ENCODE data around the gene PKNOX2.

Gene PKNOX2

DNA sequence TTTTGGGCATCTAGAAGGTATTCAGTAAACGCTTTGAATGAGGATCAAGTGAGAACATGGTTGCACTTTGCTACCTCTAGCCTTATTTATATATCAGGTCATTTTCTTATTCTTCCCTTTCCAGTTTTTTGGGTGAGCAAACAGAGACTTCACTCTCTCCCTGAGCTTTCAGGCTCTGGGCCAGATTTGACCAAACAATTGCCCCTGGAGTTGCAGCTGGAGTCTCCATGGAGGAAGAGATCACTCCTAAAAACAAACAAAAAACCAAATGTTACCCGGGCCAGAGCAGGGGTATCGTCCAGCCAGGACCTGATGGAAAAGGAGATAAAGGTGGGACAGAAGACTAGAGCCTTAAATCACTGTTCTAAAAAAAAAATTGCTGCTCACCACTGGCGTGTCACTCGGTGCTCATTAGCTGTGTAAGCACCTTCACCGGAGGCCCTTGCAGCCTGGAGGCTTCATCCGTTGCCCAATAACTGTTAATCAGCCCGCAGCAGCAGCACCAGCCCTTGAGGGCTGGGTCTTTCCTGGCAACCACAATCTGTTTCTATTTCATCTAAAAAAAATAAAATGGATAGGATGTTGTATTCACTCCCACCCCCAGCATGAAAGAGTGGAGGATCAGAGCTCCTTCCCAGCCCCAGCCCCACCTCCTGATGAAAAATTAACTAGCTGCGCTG is 125.0 kb downstream of the PKNOX2 start:
- no peak for DNase-seq

DNA sequence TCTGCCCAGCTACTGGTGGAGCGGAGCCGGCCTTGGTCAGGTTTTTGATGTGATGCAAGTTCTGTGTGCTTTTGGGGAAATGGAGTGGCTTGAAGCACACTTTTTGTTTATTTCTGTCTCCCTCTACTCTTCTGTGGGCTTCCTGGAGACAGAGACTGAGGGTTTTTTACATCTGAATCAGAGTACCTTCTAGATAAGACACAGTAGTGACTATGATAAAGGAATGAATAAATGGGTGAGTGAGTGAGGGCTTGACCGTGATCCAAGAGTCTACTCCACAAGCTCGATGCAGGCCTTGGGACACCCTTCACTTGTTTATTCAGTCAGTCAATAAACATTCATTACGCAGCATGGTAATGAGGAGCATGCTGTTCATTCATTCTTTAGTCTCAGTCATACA is 125.7 kb downstream of the PKNOX2 start:
- DNase-seq: no peak

DNA sequence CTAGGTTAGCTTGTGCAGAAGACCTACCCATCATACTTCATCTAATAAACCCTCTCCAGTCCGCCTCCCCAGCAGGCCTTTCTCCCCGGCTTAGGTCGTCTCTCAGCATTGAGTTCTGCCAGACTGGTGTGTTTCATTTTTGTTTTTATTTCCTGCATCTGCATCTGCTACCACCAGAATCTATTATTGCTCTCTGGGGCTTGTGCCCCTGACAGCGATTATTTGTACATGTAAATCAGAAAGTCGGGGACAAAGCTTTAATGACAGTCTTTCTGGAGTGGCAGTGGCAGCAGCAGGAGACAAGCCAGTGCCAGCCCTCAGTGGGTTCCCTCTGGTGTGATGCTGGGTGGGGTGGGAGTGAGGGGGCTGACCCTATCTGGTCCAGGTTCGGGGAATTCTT is 127.5 kb downstream of the PKNOX2 start:
- DNase-seq: no peak

DNA sequence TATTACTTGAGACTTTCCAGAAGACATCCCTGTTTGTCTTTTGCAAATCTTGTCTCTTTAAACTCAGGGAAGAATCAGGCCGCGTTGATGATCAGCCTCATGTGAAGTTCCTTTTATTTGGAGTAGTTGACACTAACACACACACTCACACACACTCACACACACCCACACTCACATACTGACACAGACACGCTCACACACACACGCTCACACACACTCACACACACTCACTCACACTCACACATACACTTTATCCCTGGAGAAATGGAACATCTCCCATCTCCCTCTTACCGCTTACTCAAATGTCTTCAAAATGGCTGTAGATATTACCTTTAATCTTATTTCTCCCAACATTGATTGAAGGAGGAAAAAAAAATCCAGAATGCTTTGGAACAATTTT is 129.0 kb downstream of the PKNOX2 start:
- DNase-seq: no peak

DNA sequence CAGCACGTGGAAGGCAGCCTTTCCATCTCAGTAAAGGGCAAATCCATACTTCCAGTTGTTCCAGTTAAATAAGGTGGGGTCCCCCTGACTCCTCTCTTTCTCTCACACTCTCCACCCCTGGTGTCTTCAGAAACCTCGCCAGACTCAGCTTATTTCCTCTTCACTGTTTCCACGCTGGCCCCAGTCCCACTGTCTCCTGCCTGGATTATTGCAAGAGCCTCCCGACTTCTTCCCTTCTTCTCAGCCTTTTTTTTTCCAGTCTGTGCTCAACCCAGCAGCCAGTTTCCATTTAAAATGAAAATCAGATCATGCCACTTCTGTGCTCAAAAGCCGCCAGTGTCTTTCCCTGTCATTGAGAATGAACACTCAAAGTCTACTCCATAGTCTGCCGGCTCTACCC is 131.4 kb downstream of the PKNOX2 start:
- no peak for DNase-seq

DNA sequence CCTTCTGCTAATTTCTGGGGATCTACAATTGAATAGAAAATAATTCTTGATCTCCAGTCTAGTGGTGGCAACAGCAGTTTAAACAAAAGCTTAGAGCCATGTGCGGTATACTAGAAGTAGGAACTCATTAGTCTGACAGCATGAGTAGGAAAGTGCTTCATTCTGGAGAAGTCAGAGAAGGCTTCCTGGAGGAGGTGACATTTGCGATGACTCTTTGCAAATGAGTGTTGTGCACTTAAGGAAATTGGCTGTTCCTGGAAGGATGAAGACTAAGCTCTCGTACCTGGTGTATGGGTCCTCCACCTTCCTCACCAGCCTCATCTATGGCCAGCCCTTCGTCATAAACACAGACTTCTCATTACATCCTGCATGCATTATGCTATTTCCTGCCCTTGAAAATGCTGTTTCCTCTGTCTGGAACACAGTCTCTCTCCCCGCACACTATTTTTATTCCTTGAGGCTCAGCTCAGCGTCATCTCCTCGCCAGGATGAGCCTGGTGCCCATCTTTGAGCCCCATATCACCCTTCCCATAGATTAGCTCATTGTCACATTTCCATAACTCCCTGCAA is 132.9 kb downstream of the PKNOX2 start:
- DNase-seq: no peak

DNA sequence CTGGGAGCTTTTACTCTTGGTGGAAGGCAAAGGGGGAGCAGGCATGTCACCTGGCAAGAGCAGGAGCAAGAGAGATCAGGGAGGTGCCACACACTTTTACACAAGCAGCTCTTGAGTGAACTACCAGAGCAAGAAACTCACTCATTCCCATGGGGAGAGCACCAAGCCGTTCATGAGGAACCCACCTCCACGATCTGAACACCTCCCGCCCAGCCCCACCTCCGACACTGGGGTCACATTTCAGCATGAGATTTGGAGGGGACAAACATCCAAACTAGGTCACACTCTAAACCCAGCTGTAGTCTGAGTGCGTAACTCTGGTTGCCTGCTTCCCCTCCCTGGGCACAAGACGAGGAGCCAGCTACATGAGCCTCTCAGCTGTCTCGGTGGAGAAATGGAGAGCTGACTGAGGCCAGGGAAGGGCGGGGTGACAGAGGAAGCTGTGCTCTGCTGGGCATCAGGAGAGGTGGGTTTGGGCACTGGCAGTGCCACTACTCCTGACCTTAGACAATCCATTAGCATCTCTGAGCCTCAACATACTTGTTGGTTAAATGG is 134.6 kb downstream of the PKNOX2 start:
- DNase-seq: no peak

DNA sequence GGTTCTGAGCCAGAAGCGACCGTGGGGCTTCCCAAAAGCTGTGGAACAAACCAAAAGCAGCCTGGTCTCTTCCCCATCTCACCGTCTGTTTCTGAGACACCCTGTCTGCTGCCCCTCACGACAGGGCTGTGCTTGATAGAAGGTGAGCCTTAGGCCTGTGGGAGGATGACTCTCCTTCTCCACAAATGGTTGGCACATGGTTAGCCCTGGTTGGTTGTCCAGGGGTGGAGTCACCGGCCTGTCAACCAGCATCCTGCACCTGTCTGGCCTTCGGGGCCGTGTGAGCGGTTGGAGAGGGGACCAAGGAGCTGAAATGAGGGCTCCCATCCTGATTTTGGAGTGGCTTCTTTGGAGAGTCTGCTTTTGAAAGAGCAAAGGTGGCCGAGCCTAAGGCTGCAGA is 135.3 kb downstream of the PKNOX2 start:
- DNase-seq: no peak

DNA sequence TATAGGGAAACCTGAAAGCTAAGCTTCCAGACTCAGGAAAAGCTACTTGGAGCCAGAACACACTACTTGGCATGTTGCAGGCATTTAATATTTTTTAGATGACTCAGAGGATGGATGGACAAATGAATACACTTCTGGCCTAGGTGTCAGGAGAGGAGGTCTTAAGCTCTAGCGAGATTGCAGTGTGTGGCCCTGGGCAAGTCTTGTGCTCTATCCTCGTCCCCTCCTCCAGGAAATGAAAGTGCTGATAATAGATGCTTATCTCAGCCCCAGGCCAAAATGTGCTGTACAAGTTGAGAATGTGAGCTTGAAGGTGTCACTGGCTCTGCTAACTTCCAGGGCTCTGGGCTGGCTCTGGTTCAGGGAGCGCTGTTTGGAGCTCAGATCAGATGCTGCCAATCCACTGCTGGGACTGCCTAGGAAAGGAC is 136.3 kb downstream of the PKNOX2 start:
- DNase-seq: no peak

DNA sequence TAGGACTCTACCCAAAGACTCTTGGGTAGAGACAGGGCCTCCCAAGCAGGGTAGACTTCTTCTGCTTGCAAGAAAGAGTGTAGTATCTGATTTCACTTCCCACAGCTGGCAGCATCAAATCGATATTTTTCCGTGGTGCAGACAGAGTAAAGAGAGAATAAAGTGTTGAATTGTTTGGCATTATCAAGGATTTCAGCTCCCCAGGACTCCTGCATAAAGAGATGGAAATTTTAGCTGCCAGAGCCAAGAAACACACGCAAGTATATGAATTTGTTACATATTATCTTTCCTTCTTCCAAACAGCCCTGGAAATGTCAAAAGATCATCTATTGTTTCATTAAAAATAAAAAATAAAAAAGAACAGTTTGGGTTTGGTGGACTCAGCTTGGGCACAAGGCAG is 136.8 kb downstream of the PKNOX2 start:
- DNase-seq: no peak

DNA sequence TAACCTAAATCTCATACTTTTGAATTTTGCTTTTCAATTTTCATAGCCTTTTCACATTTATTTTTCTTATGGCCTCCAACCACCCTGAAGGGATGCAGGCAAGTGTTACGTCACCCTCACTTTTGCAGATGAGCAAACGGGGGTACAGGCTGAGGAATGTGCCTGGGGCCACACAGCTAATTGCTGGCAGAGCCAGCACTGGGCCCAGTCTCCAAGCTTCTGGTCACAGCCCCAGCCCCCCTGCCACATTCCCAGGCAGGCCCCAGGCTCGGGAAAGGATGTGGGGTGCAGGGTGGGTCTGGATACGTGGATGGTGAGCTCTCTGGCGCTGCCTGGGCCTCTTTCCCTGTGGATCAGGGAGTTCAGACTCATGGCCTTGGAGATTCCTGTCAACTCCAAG is 138.6 kb downstream of the PKNOX2 start:
- DNase-seq: no peak

DNA sequence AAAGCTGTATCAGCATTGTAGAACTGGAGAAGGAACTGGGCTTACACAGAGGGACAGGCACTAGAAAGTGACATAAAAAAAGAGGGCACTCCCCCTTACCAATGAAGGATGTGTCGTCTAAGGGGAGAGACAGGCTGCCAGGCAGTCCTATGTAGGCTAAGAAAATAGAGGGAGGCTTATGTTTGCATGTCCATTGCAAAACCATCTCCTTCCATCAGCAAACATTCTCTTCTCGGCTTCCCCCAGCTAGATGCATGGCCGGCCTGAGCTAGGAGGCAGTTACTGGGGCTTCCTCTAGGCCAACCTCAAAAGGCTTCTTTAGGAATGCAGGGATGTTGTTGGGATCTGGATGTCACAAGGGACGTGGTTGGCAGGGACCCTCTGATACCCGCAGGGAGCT is 139.1 kb downstream of the PKNOX2 start:
- DNase-seq: no peak

DNA sequence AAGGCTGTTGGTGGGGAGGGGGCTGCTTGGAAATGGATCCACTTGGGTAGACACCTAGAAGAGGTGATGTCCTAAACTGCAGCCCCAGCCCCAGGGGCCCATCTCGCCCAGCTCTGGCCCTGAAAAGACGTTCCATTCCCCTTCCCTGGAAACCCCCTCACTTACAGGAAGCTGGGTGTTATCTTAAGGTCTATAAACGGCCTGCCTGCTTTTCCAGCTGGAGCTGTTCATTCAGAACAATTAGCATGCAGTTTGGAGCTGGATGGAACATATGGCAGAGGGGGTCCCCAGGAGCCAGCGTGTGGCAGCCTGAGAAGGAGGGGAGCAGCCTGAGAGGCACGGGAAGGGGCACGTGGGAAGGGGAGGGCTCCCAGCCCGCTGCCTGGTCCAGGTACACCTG is 139.6 kb downstream of the PKNOX2 start:
- DNase-seq: no peak

DNA sequence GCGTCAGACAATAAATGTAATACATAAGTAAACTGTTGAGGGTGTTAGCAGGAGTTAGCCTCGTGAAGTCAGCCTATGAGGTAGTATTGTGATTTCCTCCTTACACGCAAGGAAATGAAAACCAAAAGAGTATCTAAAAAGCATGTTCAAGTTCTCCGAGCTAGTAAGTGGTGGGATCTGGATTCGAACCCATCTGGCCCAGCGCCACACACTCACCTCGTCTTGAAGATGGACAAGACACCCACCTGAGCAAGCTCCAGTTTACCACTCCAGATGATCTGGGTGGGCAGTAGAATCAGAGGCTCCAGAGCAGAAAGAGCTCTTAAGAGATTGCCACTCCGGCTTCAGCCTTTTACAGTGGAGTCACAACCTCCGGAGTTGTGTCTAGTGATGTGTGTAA is 140.3 kb downstream of the PKNOX2 start:
- DNase-seq: no peak

DNA sequence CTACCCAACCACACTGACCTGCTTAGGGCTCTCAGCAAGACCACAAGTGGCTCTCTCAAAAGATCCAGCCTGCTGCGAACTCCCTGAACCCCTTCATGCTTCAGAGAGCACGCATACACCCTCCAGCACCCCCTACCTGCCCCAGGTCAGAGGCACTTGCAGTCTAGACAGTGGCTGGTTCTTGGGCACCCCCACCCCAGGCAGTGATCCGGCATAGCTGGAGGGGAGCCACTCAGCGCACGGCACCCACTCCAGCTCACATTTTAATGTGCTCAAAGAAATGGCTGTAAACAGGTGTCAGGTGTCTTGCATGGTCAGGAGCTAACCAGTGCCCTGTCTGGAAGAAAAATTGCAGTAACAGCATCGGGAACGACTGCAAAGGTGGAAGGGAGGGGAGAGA is 140.8 kb downstream of the PKNOX2 start:
- no peak for DNase-seq

DNA sequence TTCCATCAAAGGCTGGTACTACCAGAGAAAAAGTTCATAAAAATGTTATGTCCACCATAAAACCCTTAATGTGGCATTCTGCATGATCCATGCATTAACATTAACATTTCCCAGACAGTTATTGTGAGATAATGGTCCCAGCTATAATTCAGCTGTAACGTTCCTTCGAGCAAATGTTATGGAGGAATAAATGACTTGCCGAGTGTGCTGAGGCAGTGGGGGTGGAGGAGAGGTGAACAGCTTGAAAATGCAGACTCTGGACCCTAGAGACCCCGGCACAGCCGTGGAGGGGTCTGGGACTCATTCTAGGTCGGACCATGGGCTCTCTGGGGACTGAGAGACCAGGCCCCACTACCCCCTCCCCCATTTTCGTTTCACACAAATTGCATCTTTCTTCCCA is 141.9 kb downstream of the PKNOX2 start:
- DNase-seq: no peak

DNA sequence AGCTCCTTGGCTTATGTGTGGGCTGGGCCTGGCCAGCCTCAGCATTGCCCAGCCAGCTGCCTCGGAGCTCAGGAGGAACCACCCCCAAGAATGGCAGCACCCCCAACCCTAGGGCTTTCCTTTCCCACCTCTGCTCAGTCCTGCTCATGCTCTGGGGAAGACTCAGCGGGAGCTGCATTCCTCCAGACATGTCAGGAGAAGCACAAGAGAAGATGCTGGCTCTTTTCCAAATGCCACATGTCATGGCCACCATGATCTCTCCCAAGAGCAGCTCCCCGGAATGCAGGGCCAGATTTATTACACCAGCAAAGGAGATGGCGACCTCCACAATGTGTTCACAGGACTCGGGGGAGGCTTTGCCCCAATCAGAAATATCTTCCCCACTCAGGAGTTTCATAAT is 143.7 kb downstream of the PKNOX2 start:
- no peak for DNase-seq

DNA sequence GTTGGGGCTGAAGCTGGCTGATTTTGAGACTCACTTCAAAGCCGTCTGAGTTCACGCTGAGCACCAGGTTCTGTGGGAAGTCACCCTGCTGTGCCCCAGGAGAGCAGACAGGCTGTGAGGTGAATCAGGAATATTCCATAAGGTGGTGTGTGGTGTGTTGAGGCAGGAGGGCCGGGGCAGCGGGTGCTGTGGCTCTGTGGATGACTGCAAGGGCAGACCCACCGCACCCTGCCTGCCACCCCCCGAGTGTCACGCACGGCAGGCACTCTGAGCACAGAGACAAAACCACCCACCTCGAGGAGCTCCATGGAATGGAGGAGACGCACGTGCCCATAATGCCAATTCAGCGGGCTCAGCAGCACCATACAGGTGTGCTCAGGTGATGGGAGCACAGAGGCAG is 147.8 kb downstream of the PKNOX2 start:
- no peak for DNase-seq

DNA sequence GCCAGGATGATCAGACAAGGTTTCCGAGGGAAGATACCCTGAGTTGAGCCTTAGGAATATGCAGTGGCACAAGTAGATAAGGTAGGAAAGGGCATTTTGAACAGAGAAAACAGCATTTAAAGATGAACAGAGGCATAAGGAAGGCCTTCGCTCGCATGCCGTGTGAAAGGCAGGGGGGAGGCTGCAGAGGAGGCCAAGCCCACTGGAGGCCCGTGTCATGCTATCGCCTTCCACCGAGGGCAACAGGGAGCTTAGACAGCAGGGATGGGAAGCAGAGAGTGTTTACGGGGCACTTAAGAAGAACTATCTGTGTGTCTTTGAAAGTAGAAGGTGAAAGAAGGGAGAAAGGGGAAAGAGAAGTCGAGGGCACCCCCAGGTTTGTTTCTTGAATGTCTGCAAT is 148.3 kb downstream of the PKNOX2 start:
- no peak for DNase-seq

DNA sequence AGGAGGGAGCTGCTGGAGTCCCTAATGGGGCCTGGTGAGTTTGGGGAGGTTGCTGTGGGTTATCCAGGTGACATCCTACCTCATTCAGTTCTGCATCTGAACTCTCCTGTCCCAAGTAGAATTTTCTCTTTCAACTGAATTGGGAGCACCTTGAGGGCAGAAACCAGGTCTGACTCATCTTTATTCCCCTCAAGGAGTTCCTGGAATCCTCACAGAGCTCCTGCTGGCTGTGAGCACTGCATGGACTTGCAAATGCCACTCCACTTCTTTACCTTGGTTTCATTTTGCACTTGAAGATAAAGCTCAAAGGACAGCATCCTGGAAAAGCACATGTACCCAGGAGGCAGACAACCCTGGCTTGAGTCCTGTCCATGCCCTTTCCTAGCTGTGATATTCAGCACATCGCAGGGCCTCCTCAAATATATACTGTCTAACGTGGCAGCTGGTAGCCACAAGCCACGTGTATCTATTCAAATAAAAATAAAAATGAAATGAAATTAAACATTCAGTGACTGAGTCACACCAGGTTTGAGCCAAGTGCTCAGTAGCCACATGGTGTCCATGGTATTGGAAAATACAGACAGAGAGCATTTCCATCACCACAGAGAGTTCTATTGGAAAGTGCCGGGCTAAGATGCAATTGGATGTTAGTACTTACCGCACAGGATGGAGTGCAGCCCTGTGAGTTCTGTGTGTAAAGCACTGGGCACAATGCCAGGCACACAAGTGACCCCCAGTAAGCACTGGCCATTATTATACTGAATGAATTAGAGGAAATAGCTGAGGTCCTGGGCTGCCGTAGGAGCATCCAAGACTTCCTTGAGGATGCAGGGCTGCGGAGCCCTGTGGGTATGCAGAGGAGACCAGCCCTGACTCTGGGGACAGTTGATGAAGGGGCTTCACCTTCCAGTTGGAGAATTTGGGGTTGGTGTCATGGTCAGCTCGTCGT is 149.0 kb downstream of the PKNOX2 start:
- DNase-seq: no peak

DNA sequence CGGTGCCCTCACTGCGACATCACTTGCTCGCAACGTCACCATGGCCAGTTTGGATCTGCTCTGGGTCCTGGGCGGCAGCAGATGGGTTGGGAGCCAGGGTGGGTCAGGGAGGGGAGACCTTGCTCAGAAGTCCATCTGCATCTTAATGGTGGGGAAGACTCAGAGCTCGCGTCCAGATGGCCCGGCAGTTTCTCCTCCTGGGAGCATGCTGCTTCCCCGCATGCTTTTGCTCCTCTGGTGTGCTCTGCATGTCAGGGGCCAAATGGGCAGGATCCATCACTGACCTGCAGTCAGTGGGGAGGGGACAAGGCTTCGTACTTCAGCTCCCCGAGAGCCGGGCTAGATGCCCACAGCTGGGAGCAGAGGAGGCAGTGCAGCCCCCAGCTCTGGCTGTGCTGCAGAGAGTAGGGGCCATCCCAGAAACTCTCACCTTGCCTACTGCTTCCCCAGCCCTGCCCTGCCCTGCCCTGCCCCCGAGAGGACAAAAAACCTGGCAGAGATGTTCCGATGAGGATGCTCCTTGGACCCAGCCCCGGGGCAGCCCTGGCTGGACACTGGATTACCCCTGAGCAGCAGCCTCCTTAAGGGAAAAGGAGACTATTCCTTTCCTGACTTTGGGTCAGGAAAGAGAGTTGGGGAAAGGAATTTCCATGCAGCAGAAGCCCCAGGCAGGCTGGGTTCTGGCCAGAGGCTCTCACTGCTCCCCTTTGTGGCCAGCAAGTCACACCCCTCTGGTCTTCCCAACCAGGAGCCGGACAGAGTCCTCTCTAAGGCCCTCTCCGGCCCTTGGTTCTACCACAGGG is 149.9 kb downstream of the PKNOX2 start:
- DNase-seq: no peak

DNA sequence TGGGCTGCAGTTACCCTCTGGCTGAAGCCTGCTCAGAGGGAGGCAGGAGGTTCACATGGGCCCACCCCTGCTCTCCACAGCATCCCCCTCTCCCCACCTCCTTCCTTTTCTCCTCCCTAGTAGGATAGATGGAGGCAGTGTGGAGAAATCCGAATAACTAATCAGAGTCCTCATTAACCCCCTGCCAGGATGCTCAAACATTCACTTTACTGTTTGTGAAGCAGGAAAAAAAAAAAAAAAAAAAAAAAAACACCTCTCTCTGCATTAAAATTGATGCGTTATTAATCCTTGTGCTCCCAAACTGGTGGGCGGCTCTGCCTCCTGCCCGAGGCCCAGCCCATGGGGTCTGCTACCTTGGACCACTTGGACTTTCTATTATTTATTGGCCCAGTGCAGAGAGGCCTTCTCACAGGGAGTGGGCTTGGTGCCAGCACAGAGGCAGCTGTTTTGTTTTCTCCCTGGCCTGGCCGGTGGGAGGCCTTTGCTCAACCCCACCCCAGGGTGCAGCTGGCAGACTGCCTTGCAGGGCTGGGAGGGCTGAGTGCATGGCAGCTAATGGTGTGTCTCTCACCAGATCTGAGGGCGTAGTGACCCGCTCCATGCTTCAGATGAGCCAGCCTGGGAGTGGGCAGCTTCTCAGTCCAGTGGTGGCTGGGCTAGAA is 150.7 kb downstream of the PKNOX2 start:
- no peak for DNase-seq
